Retina (tissue), 1 donor: ENCODE results near the gene CDIP1.

Experiments used
- DNase-seq: peaks from one replicate; pipeline ENCODE4 v3.0.0-alpha.2; 2016

Gene CDIP1

GRCh38 chr16:4513086-4513860 lies 25.3 kb downstream of the CDIP1 start:
- no peak for DNase-seq

- no peak for DNase-seq
Measured at GRCh38 chr16:4512473-4512872, 26.1 kb downstream of the CDIP1 start.

GRCh38 chr16:4511441-4512082 lies 27.0 kb downstream of the CDIP1 start:
- peak; percentile 68 for DNase-seq

- no peak for DNase-seq
Measured at GRCh38 chr16:4510747-4511426, 27.7 kb downstream of the CDIP1 start.

GRCh38 chr16:4510131-4510530 lies 28.4 kb downstream of the CDIP1 start:
- no peak for DNase-seq

- no peak for DNase-seq
Measured at GRCh38 chr16:4509420-4509819, 29.2 kb downstream of the CDIP1 start.

GRCh38 chr16:4508806-4509205 lies 29.8 kb downstream of the CDIP1 start:
- DNase-seq: no peak

- DNase-seq: no peak
Measured at GRCh38 chr16:4507588-4508345, 30.8 kb downstream of the CDIP1 start.

GRCh38 chr16:4506450-4506849 lies 32.1 kb downstream of the CDIP1 start:
- DNase-seq: peak; percentile 55

- no peak for DNase-seq
Measured at GRCh38 chr16:4505356-4506147, 33.0 kb downstream of the CDIP1 start.

- DNase-seq: no peak
Measured at GRCh38 chr16:4501071-4501478, 37.5 kb downstream of the CDIP1 start.

GRCh38 chr16:4500272-4500671 lies 38.3 kb downstream of the CDIP1 start:
- DNase-seq: no peak

GRCh38 chr16:4499196-4499555 lies 39.4 kb downstream of the CDIP1 start:
- DNase-seq: no peak

- no peak for DNase-seq
Measured at GRCh38 chr16:4498546-4499195, 39.9 kb downstream of the CDIP1 start.

GRCh38 chr16:4496305-4496704 lies 42.3 kb downstream of the CDIP1 start:
- no peak for DNase-seq

GRCh38 chr16:4495766-4496165 lies 42.8 kb downstream of the CDIP1 start:
- no peak for DNase-seq

GRCh38 chr16:4494746-4495490 lies 43.7 kb downstream of the CDIP1 start:
- no peak for DNase-seq

- DNase-seq: no peak
Measured at GRCh38 chr16:4491898-4492297, 46.7 kb downstream of the CDIP1 start.

- no peak for DNase-seq
Measured at GRCh38 chr16:4489030-4489429, 49.5 kb downstream of the CDIP1 start.

- DNase-seq: no peak
Measured at GRCh38 chr16:4488499-4488967, 50.0 kb downstream of the CDIP1 start.

- DNase-seq: no peak
Measured at GRCh38 chr16:4487955-4488498, 50.5 kb downstream of the CDIP1 start.
